Ecto neural progenitor cell (in vitro differentiated cells): ENCODE measurements around the gene TMA7.
A peak's percentile ranks its signal among the peaks of the same experiment; 100 is the strongest.

Experiments
- DNase-seq: peaks from one replicate; pipeline ENCODE4 v3.0.0-alpha.2; 2018; ENCODE audit warnings: low spot score

The TMA7 gene

DNA sequence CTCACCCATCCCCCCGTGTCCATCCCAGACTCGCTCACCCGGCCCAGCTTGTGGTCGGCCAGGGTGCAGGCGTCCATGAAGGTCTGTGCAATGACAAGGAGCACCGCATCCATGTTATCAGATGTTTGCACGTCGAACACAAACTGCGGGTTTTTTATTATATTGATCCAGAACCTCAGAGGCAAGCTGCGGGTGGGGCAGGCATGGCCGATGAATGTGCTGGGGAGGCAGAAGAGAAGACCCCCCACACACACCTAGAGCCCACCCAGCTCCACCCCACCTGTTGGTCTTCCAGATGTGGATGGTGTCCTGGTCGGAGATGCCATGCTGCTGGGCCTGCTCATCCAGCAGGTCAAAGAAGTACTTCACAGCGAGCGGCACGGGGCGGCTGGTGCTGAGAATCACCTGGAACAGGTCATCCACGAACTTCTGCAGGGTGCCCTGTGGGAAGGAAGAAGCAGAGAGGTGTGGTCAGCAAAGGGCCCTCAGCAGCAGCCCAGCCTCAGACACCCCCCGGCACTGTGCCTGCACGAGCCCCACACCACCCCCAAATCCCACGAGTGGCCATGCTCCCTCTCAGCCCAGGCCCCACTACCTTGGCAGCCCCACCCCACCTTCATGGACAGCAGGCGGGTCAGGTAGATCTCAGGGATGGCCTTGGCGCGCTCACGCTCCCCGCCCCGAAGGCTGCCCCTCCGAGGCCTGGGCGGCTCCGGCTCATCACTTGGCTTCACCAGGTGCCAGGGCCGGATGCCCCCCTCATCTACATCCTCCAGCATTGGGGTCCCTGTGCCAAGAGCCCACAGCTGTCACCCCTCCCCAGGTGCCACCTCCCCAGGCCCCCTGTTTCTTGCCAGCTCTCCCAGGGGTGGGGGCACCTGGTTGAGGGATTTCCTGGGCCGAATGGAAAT is 30.5 kb upstream of the TMA7 start:
- peak; percentile 31 for DNase-seq

DNA sequence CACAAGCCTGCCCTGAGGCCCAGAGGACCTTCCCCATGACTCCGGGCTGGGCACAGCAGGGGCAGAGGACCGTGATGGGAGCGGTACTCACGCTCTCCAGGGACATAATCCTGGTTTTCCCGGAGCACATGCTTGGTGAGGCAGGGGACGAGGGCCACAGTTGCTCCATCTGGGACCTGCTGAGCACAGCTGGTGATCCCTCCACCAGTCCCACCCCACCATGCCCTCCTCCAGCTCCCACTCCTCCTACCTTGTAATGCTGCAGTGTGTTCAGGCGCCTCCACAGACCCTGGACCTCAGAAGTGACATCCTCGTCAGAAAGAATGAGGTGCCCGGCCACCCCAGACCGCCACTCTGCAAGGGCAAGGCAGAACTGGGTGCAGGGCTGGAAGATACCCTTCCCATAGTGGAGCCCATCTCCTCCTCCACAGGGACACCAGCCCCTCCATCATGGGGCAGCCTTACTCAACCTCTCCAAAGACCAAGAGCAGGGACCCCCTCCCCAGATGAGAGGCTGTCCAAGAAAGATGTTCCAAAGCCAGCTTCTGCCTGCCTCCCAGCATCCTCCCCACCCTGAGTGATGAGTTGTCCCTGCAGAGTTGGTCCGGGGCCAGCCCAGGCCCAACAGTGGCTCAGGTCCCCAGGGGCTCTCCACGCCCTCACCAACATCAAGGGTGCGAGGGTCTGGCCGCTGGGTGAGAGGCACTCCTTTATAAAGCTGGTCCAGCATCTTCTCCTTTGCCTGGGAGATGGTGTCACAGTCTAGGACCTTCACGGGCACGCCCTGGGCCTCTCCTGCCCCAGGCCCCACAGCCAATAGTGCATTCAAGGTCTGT is 29.6 kb upstream of the TMA7 start:
- no peak for DNase-seq

GRCh38 chr3:48411041-48411588 is 28.9 kb upstream of the TMA7 start:
- DNase-seq, result no peak

DNA sequence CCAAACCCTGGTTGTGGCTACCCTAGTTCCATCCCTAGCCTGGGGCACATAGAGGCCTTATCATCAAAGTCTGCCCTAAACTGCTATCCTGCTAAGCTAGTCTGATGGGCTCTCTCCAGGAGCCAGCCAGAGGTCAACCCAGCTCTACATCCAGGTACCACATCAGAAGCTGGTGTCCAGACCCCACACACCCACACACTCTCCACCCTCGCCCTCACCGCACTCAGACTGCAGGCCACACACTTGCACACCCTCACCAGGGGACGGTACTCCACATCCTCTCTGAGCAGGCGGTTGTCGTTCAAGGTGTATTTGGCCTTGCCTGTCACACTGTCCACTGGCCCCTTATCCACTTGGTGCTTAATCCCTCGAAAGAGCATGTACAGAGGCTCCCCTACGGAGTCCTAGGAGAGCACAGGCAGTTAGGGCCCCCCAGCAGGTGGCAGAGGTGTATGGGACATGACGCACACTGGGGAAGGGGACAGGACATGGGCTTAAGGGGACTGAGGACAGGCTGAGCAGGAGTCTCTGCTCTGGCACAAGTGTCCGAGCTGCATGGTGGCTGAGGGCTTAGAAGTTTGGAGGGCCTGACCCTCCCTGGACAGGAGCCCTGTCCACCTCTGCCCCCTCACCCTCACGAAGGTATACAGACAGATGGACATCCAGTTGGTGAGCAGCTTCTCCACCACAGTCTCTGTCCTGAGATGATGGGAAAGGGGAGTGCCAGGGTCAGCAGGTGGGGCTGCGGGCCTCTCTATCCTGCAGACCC is 28.3 kb upstream of the TMA7 start:
- no peak for DNase-seq

GRCh38 chr3:48412375-48413001 is 27.6 kb upstream of the TMA7 start:
- DNase-seq, result no peak

DNA sequence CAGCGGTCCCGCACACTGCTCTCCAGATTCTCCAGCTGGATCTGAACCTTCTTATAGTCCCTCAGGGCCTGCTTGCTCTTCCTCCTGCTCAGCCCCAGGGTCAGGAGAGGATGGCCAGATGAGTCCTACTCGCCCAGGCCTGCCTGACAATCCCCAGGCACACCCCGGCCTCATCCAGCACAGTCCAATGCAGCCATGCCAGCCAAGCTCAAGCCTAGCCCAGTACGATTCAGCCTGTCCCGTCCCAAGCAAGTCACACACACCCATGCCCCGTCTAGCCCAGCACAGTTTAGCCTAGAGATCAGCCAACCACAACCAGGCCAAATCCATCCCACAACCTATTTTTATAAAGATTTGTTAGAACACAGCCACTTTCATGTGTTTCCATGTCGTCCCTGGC is 27.0 kb upstream of the TMA7 start:
- no peak for DNase-seq

DNA sequence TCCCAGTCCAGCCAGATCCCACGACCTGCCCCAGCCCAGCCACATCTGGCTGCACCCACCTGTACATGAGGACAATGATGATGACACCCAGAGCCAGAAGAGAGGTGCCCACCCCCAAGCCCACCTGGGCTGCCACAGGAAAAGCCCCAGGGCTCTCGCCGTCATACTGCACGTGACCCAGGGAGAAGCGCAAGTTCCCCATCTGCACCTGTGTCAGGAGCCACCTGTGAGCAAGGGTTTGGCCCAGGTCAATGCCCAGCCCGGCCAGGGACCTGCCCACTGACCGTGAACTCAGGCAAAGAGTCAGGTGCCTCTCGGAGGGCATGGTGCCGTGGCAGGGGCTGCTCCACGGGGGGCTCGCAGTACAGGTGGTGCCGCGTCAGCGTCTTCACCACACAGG is 26.4 kb upstream of the TMA7 start:
- DNase-seq, result no peak

GRCh38 chr3:48414376-48415250 is 25.4 kb upstream of the TMA7 start:
- no peak for DNase-seq

DNA sequence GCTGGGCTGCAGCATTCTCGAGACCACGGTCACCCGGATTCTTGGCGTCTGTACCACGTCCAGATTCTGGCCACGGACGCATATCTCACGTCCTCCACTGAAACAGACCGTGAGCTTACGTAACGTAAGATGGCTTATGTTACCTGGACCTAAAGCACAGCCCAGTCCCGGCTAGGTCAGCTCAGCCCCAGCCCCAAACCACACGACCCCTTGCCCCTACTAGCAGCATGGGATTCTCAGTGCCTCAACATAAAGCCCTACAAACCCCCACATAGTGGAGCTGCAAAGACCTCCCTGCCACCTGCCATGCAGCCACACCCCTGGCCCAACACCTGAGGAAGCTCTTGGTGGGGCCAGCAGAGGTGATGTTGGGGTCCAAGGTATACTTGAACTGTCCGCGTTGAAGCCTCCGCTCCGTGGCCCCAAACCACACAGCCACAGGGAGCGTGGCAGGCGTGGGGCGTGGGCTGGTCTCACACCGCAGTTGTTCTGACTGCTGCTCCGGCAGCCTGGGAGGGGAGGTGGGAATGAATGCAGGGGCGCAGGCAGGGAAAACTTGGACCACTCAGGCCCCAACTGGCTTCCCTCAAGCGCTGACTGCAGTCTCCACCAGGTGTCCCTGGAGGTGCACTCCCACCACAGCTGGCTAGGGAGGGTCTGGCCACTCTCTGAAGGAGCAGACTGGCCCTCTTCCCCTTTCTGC is 24.7 kb upstream of the TMA7 start:
- no peak for DNase-seq

- no peak for DNase-seq
These were observed 24.0 kb upstream of the TMA7 start for GRCh38 chr3:48416091-48416505.

GRCh38 chr3:48416546-48416945 is 23.5 kb upstream of the TMA7 start:
- DNase-seq, result no peak

- no peak for DNase-seq
These were observed 22.4 kb upstream of the TMA7 start for GRCh38 chr3:48417529-48418108.

DNA sequence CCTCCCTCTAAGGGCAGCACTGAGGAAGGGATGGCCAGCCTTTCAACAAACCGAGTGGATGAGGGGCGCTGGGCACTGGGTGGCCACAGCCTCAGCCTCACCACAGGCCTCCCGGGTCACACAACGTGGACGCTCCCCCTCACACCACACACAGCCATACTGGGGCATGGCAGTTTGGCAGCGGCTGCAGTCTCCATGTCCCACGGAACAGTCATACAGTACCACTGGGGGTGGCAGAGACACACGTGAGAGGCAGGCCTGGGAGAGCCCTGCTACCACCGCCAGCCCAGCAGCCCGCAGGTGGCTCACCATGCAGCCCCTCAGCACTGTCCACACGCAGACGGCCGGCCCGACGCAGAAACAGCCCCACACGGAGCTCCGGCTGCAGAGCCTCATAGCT is 21.9 kb upstream of the TMA7 start:
- no peak for DNase-seq

DNA sequence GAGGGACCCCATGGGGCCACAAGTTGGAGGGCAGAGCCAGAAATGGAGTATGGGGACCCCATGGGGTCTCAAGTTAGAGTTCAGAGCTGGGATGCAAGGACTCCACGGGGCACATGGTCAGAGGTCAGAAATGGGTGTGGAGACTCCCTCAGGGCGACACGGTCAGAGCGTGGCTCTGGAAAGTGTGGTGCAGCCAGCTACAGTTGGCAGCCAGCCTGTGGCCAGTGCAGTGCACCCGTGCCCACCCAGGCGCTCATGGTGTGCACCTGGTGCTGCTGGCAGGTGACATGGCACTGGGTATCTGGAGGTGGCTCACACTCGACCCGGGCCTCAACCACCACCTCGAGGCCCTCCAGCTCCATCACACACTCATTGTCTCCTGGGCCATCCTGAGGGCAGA is 21.4 kb upstream of the TMA7 start:
- no peak for DNase-seq

DNA sequence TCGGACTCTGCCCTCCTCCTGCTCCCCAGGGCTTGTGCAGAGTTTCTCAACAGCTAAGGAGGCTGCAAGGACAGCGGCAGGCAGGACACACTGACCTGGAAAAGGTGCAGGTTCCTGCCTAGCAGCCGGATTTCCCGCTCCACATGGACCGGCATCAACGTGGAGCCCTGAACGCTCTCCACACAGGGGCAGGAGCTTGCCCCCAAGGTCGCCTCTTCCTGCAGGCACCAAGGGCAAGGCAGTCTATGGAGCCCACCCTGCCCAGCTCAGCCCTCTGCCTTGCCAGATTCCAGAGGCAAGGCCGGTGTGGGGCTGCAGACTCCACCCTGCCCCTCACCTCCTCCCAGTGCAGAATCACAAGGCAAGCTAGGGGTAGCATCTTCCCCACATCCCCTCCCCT is 20.9 kb upstream of the TMA7 start:
- DNase-seq, result no peak

GRCh38 chr3:48419597-48419996 is 20.5 kb upstream of the TMA7 start:
- no peak for DNase-seq

DNA sequence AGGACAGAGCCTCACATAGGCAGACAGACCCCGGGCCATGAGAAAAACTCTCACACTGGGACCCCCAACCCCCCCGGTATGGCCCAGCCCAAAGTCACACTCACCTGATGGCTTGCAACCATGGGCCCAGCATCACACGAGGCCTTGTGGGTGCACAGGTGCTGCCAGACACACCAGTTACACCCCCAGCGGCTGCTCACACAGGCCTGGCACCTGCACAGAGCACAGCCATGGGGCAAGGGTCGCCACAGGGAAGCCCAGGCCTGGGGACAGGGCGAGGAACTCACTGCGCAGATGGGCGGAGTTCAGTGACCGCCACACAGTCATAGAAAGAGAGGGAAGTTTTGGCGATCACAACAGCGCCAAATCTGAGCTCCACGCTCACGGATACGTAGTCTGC is 19.5 kb upstream of the TMA7 start:
- DNase-seq, result no peak

DNA sequence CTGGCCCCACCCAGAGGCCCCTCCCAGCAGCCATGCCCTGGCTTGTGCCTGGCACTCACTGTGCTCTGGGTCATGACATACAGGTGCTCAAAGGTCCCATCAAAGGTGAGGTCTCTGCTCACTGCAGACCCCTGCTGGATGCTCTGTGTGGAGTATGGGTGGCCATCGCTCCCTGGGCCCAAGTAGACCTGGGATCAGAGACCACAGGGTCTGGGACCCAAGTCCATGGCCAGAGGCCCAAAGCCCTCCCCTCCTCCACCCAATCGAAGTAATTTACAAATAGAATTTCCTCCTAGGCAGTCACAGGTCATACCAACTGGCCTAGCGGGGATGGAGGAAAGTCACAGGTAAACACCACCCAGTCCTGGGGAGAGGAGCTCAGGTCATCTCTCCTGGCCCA is 17.8 kb upstream of the TMA7 start:
- no peak for DNase-seq

DNA sequence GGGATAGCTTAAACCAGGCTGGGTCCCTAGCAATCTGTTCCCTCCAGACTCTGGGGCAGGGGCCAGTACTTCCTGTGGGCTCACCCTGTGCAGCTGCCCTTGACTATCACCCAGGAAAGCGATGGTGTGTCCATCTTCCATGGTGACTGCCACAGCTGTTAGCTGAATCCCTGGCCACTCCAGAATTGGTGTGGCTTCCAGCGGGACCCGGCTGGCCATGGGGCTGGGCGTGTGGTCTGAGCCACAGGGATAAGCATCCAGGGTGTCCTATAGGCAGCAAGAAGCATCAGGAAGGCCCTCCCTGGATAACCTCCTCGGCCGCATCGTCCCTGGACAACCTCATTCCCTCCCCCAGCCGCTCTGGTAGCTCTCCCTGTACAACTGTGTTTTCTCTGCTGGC is 17.4 kb upstream of the TMA7 start:
- DNase-seq, result no peak
